Measurements from ENCODE around the gene GRID1. TPM values are rescaled to one million over a fixed set of nuclear protein-coding genes. Genes with fewer than 3 reads are reported as not detected.
A peak's percentile ranks its signal among the peaks of the same experiment; 100 is the strongest.

GRID1 gene
- total RNA-seq, 4 donors from 2014 or later = 0.35 to 10.7 (median 1.3) TPM

DNA sequence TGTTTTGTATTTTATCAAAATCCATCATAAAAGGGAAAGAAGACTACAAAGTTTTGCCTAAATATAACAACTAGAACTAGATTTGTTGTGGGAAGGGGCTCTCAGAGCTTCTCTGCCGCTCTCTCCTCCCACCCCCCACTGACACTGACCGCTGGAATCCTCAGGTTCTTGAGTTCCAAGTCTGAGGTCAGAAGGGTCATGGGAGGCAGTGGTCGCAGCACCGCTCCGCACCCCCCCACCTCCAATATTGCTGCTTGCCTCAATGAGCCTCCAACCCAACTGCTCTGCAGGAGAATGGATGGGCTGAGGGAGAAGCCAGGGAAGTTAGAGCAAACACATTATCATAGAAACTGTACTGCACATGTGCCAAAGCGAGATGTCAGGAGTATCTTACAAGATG, 359.4 kb downstream of the GRID1 start:
- Histone ChIP-seq H3K36me3 (no peaks in the 10 kb centered on the region), H3K9me3 (no peaks in the 10 kb centered on the region), H3K27me3 (no peaks in the 10 kb centered on the region), H3K27ac (no peak overlapping the region), H3K4me1 (no peaks in the 10 kb centered on the region), H3K4me3 (no peak overlapping the region)
- DNase-seq = no peak
- no peak for TF ChIP-seq POLR2A (IDR thresholded peaks at IDR 0.05)
- TF ChIP-seq, protein P1, sequence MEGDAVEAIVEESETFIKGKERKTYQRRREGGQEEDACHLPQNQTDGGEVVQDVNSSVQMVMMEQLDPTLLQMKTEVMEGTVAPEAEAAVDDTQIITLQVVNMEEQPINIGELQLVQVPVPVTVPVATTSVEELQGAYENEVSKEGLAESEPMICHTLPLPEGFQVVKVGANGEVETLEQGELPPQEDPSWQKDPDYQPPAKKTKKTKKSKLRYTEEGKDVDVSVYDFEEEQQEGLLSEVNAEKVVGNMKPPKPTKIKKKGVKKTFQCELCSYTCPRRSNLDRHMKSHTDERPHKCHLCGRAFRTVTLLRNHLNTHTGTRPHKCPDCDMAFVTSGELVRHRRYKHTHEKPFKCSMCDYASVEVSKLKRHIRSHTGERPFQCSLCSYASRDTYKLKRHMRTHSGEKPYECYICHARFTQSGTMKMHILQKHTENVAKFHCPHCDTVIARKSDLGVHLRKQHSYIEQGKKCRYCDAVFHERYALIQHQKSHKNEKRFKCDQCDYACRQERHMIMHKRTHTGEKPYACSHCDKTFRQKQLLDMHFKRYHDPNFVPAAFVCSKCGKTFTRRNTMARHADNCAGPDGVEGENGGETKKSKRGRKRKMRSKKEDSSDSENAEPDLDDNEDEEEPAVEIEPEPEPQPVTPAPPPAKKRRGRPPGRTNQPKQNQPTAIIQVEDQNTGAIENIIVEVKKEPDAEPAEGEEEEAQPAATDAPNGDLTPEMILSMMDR (IDR thresholded peaks at IDR 0.05) = no peak

DNA sequence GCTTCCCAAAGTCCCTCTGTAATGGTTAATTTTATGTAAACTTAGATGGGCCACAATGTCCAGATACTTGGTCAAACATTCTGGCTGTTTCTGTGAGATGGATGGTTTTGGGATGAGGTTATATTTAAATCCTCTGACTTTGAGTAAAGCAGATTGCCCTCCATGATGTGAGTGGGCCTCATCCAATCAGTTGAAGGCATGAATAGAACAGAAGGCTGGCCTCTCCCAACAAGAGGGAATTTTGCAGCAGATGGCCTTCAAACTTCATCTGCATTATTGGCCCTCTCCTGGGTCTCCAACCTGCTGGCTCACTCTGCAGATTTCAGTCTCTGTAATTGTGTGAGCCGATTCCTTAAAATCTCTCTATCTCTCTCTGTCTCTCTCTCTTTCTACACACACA, 362.3 kb downstream of the GRID1 start:
- no peak overlapping the region for H3K4me3 ChIP-seq
- no peaks in the 10 kb centered on the region for H3K36me3 ChIP-seq
- no peaks in the 10 kb centered on the region for H3K9me3 ChIP-seq
- H3K4me1 ChIP-seq = no peaks in the 10 kb centered on the region
- no peak for TF ChIP-seq POLR2A (IDR thresholded peaks at IDR 0.05)
- TF ChIP-seq, protein P1 (IDR thresholded peaks at IDR 0.05) = no peak
- no peaks in the 10 kb centered on the region for H3K27me3 ChIP-seq
- no peak overlapping the region for H3K27ac ChIP-seq
- no peak for DNase-seq

DNA sequence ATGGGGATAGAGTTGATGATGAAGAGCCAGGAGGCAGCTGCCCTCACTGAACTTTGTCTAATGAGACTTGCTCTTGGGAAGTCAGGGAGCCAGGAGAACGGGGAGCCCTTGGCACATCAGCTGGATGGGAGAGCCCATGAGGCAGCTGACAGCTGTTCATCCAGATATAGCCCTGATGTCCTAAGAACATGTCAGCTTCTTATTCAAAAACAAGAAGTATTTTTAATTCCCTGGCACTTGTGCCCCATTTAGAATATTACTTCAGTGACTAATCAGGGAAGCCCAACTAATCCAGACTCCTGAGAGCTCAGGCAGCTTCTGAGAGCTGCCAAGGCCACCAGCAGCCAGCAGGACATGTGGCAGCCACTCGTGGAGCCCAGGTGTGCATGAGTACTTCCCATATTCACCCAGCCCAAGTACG, 363.4 kb downstream of the GRID1 start:
- peak in 1 of 3 donors; percentile 14 for DNase-seq
- no peaks in the 10 kb centered on the region for H3K4me1 ChIP-seq
- no peak overlapping the region for H3K27ac ChIP-seq
- no peak overlapping the region for H3K4me3 ChIP-seq
- H3K9me3 ChIP-seq = no peaks in the 10 kb centered on the region
- H3K27me3 ChIP-seq = no peaks in the 10 kb centered on the region
- H3K36me3 ChIP-seq = no peaks in the 10 kb centered on the region
- TF ChIP-seq, protein P1 (IDR thresholded peaks at IDR 0.05) = no peak
- no peak for TF ChIP-seq POLR2A (IDR thresholded peaks at IDR 0.05)

DNA sequence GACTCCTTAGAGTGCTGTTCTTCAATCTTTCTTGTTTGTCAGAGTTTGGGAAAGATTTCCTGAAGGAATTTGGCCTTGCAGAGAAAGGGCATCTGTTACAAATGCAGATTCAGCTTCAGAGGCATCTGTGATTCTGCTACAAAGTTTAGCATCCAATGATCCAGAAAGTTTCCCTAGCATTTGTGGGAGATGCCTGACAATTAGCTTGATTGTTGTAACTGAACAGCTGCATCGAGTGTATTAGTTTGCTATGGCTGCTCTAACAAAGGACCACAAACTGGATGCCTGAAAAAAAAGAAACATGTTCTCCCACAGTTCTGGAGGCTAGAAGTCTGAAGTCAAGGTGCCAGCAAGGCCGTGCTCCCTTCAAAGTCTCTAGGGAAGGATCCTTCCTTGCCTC, 365.1 kb downstream of the GRID1 start:
- TF ChIP-seq POLR2A (IDR thresholded peaks at IDR 0.05) = no peak
- TF ChIP-seq, protein P1 (IDR thresholded peaks at IDR 0.05) = no peak

DNA sequence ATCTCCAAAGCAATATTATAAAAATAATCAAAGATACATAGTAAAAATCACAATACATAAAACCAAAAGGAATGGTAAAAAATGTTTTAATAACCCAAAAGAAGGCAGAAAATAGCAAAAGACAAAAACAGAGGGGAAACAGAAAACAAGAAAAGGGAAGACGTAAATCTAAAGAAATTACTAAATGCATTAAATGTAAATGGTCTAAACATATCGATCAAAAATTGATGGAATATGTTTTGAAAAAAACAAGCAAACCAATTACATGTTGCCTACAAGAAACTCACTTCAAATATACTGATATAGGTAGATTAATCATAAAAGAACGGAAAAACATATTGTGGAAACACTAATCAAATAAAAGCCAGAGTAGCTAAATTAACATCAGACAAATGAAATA, 369.1 kb downstream of the GRID1 start:
- Histone ChIP-seq H3K4me1 (no peaks in the 10 kb centered on the region), H3K4me3 (no peak overlapping the region), H3K27ac (no peak overlapping the region), H3K27me3 (no peaks in the 10 kb centered on the region), H3K36me3 (no peaks in the 10 kb centered on the region), H3K9me3 (no peaks in the 10 kb centered on the region)
- DNase-seq = no peak
- TF ChIP-seq, protein P1 (IDR thresholded peaks at IDR 0.05) = no peak
- TF ChIP-seq POLR2A (IDR thresholded peaks at IDR 0.05) = no peak

More for the DNA sequence above, 365.1 kb downstream of the GRID1 start:
- Histone ChIP-seq H3K36me3 (no peaks in the 10 kb centered on the region), H3K27me3 (no peaks in the 10 kb centered on the region), H3K4me3 (no peak overlapping the region), H3K27ac (no peak overlapping the region), H3K4me1 (no peaks in the 10 kb centered on the region), H3K9me3 (no peaks in the 10 kb centered on the region)
- DNase-seq = no peak

DNA sequence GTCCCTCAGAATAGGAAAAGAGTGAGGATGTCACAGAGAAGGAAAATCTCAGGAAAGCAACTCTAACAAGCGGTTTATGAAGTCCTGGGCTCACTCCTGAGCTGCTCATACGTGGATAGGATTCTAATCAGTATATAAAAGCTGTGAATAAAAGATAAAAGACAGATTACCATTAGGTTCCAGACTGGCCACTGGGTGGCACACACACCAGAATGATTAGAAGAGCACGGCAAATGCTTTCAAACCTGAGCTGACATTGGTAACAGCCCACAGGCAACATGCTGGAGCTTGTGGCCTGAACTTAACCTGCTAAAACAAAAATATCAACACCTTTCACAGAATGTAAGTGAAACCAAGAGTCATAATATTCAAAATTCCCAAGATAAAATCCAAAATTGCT, 370.8 kb downstream of the GRID1 start:
- TF ChIP-seq POLR2A (IDR thresholded peaks at IDR 0.05) = no peak
- TF ChIP-seq, protein P1 (IDR thresholded peaks at IDR 0.05) = peak in 3 of 6 experiments; percentile 36 to 40 (median 39)
- no peak for DNase-seq
- Histone ChIP-seq H3K9me3 (no peaks in the 10 kb centered on the region), H3K4me3 (no peak overlapping the region), H3K4me1 (no peaks in the 10 kb centered on the region), H3K27me3 (no peaks in the 10 kb centered on the region), H3K36me3 (no peaks in the 10 kb centered on the region), H3K27ac (no peak overlapping the region)

All from Peyer's patch (tissue), 4 donors.